HG03460 (cell line): ENCODE measurements around the gene KCNJ6.

Experiments used
- ATAC-seq: cut with Tn5 transposase; IDR thresholded peaks from one replicate; pipeline ENCODE4 v1.9.1; 2021; ENCODE audit not compliant: unreplicated experiment

KCNJ6 gene

GRCh38 chr21:37558676-37559211, 357.5 kb downstream of the KCNJ6 start:
- ATAC-seq: no peak
